SK-N-SH treated with all-trans-retinoic acid at 6 μM for 48 hours (cell line): ENCODE results near the gene PPARGC1A.

Experiments
- ATAC-seq: fragments of 200-7000 bp; cut with Tn5 transposase; 3 replicates; pipeline ENCODE4 v1.9.1; 2020; ENCODE audit warnings: mild to moderate bottlenecking, moderate library complexity
- ARNTL ChIP-seq: fragments of 450-650 bp; formaldehyde crosslinking; IDR thresholded peaks from 2 replicates; pipeline ENCODE4 v1.5.0; 2020; ENCODE audit warnings: low read depth, mild to moderate bottlenecking, moderate library complexity, borderline replicate concordance
- BACH2 ChIP-seq: fragments of 250-450 bp; sonication (Bioruptor Pico); IDR thresholded peaks from 2 replicates; pipeline ENCODE4 v1.9.0; 2021; ENCODE audit warnings: mild to moderate bottlenecking, borderline replicate concordance
- CSDC2 ChIP-seq: fragments of 250-450 bp; sonication (Bioruptor Pico); IDR thresholded peaks from 2 replicates; pipeline ENCODE4 v1.5.0; 2020; ENCODE audit warnings: mild to moderate bottlenecking, moderate library complexity
- ESRRG ChIP-seq: fragments of 250-450 bp; sonication (Bioruptor Pico); IDR thresholded peaks from 2 replicates; pipeline ENCODE4 v1.6.1; 2021; ENCODE audit warnings: mild to moderate bottlenecking
- GLIS3 ChIP-seq: fragments of 250-450 bp; sonication (Bioruptor Pico); IDR thresholded peaks from 2 replicates; pipeline ENCODE4 v1.5.0; 2020; ENCODE audit warnings: mild to moderate bottlenecking, moderate library complexity
- ISL1 ChIP-seq: fragments of 250-450 bp; sonication (Bioruptor Pico); IDR thresholded peaks from 2 replicates; pipeline ENCODE4 v2.1.2; 2022; ENCODE audit warnings: mild to moderate bottlenecking, moderate library complexity
- OSR1 ChIP-seq: fragments of 250-450 bp; sonication (Bioruptor Pico); IDR thresholded peaks from 2 replicates; pipeline ENCODE4 v1.8.0; 2022; ENCODE audit warnings: moderate library complexity, mild to moderate bottlenecking, inconsistent platforms
- RARB ChIP-seq: fragments of 250-450 bp; sonication (Bioruptor Pico); IDR thresholded peaks from 2 replicates; pipeline ENCODE4 v1.8.0; 2021; ENCODE audit warnings: mild to moderate bottlenecking, moderate library complexity
- SNAI2 ChIP-seq: fragments of 250-450 bp; sonication (Bioruptor Pico); IDR thresholded peaks from 2 replicates; pipeline ENCODE4 v1.5.0; 2020; ENCODE audit warnings: mild to moderate bottlenecking, moderate library complexity
- TCF4 ChIP-seq: fragments of 250-450 bp; sonication (Bioruptor Pico); IDR thresholded peaks from 2 replicates; pipeline ENCODE4 v1.8.0; 2021; ENCODE audit warnings: mild to moderate bottlenecking, moderate library complexity, borderline replicate concordance
- TOX ChIP-seq: fragments of 250-450 bp; sonication (Bioruptor Pico); IDR thresholded peaks from 2 replicates; pipeline ENCODE4 v1.8.0; 2021; ENCODE audit warnings: mild to moderate bottlenecking, moderate library complexity, borderline replicate concordance
- ZC3H10 ChIP-seq: fragments of 250-450 bp; sonication (Bioruptor Pico); IDR thresholded peaks from 2 replicates; pipeline ENCODE4 v1.5.1; 2021; ENCODE audit warnings: mild to moderate bottlenecking, moderate library complexity
- ZFP3 ChIP-seq: fragments of 250-450 bp; sonication (Bioruptor Pico); IDR thresholded peaks from 2 replicates; pipeline ENCODE4 v1.5.0; 2020; ENCODE audit warnings: mild to moderate bottlenecking, moderate library complexity
- ZFP30 ChIP-seq: fragments of 450-650 bp; formaldehyde crosslinking; IDR thresholded peaks from 2 replicates; pipeline ENCODE4 v1.5.0; 2022; ENCODE audit warnings: mild to moderate bottlenecking, moderate library complexity
- ZNF565 ChIP-seq: fragments of 450-650 bp; formaldehyde crosslinking; conservative IDR thresholded peaks from 2 replicates; pipeline ENCODE4 v1.5.0; 2020; ENCODE audit warnings: low read depth, mild to moderate bottlenecking, moderate library complexity
- ZNF70 ChIP-seq: fragments of 450-650 bp; formaldehyde crosslinking; IDR thresholded peaks from 2 replicates; pipeline ENCODE4 v1.5.0; 2020; ENCODE audit warnings: mild to moderate bottlenecking, moderate library complexity
- ZNF8 ChIP-seq: fragments of 450-650 bp; formaldehyde crosslinking; IDR thresholded peaks from 2 replicates; pipeline ENCODE4 v1.5.0; 2020; ENCODE audit warnings: mild to moderate bottlenecking, moderate library complexity
- TF ChIP-seq, protein P1 (sequence below): fragments of 250-450 bp; sonication (Bioruptor Pico); IDR thresholded peaks from 2 replicates; pipeline ENCODE4 v1.5.1; 2020; ENCODE audit warnings: low read depth, mild to moderate bottlenecking, moderate library complexity
- TF ChIP-seq, protein P2 (sequence below): fragments of 250-450 bp; sonication (Bioruptor Pico); IDR thresholded peaks from 2 replicates; pipeline ENCODE4 v1.8.0; 2020; ENCODE audit warnings: mild to moderate bottlenecking, moderate library complexity, borderline replicate concordance
- TF ChIP-seq, protein P3 (sequence below): fragments of 250-450 bp; sonication (Bioruptor Pico); IDR thresholded peaks from 2 replicates; pipeline ENCODE4 v1.5.1; 2021; ENCODE audit warnings: mild to moderate bottlenecking, moderate library complexity
- TF ChIP-seq, protein P4 (sequence below): fragments of 250-450 bp; sonication (Bioruptor Pico); IDR thresholded peaks from 2 replicates; pipeline ENCODE4 v1.5.0; 2020; ENCODE audit warnings: mild to moderate bottlenecking, moderate library complexity
- TF ChIP-seq, protein P5 (sequence below): fragments of 250-450 bp; sonication (Bioruptor Pico); IDR thresholded peaks from 2 replicates; pipeline ENCODE4 v1.8.0; 2021; ENCODE audit warnings: low read depth, mild to moderate bottlenecking, moderate library complexity, borderline replicate concordance

Gene PPARGC1A

DNA sequence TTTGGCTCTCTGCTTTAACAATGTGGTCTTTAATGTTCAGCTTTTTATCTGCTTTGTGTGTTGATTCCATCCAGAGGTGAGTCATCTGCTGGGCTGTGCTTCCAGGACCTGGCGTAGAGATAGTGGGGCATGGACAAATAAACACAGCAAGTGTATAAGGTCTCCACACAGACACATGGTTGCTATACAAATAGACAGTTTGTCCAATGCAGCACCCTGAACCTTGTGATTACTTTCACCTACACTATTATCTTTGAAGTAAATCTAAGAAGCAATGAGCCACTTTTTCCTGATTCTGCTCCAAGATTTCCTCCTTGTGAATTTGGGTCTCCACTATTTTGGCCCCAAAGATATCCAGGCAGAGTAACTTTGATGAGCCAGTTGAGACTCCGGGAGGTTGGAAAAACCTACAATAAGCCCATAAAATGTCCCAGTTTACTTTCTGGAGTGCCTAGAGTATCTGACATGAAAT, 12.1 kb downstream of the PPARGC1A start:
- TF ChIP-seq SNAI2 (no peak), ISL1 (peak; percentile 28; the same call in 1 of the 2 replicates), ZNF70 (CRISPR knock-in tag) (no peak)
- ATAC-seq, result no peak

DNA sequence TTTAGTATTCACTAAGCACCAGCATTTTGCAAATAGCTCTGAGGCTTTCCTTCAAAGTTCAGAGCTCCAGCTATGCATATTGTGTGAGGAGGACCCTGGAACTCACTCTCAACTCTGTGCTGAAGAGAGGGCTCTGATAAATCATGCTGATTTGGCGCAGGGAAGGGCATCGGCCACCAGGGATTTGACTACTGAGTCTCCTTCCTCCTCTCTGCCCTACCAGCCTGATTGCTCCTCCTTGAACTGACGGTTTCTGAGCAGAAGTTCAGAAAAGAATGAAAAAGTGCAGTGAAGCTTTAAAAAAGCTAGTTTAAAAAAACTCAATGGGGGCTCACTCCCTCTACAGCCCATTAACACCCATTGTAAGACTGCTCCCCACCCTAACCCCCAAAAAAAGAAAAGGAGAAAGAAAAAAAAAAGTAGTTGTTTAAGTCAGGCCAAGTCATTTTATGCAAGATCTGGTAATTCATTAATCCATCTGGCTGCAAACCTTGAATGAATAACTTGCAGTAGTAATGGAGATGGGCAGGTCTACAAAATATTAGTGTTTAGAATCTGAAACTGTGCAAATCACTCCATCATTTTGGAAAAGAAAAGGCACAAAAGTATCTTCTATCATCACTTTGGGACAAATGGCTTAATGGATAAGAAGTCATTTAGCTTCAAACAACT, 13.3 kb downstream of the PPARGC1A start:
- TF ChIP-seq ZFP30 (CRISPR knock-in tag), result no peak
- no peak for TF ChIP-seq SNAI2
- TF ChIP-seq OSR1, result no peak
- no peak for TF ChIP-seq ZNF565 (CRISPR knock-in tag)
- TF ChIP-seq CSDC2 (CRISPR knock-in tag), result no peak
- TF ChIP-seq ESRRG (CRISPR knock-in tag), result no peak
- TF ChIP-seq, protein P1, sequence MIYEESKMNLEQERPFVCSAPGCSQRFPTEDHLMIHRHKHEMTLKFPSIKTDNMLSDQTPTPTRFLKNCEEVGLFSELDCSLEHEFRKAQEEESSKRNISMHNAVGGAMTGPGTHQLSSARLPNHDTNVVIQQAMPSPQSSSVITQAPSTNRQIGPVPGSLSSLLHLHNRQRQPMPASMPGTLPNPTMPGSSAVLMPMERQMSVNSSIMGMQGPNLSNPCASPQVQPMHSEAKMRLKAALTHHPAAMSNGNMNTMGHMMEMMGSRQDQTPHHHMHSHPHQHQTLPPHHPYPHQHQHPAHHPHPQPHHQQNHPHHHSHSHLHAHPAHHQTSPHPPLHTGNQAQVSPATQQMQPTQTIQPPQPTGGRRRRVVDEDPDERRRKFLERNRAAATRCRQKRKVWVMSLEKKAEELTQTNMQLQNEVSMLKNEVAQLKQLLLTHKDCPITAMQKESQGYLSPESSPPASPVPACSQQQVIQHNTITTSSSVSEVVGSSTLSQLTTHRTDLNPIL, result no peak
- TF ChIP-seq ZFP3 (CRISPR knock-in tag), result no peak
- no peak for TF ChIP-seq RARB
- TF ChIP-seq, protein P2, sequence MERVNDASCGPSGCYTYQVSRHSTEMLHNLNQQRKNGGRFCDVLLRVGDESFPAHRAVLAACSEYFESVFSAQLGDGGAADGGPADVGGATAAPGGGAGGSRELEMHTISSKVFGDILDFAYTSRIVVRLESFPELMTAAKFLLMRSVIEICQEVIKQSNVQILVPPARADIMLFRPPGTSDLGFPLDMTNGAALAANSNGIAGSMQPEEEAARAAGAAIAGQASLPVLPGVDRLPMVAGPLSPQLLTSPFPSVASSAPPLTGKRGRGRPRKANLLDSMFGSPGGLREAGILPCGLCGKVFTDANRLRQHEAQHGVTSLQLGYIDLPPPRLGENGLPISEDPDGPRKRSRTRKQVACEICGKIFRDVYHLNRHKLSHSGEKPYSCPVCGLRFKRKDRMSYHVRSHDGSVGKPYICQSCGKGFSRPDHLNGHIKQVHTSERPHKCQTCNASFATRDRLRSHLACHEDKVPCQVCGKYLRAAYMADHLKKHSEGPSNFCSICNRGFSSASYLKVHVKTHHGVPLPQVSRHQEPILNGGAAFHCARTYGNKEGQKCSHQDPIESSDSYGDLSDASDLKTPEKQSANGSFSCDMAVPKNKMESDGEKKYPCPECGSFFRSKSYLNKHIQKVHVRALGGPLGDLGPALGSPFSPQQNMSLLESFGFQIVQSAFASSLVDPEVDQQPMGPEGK, result no peak
- no peak for TF ChIP-seq GLIS3 (CRISPR knock-in tag)
- no peak for TF ChIP-seq BACH2 (CRISPR knock-in tag)
- no peak for TF ChIP-seq TOX (CRISPR knock-in tag)
- TF ChIP-seq, protein P3, sequence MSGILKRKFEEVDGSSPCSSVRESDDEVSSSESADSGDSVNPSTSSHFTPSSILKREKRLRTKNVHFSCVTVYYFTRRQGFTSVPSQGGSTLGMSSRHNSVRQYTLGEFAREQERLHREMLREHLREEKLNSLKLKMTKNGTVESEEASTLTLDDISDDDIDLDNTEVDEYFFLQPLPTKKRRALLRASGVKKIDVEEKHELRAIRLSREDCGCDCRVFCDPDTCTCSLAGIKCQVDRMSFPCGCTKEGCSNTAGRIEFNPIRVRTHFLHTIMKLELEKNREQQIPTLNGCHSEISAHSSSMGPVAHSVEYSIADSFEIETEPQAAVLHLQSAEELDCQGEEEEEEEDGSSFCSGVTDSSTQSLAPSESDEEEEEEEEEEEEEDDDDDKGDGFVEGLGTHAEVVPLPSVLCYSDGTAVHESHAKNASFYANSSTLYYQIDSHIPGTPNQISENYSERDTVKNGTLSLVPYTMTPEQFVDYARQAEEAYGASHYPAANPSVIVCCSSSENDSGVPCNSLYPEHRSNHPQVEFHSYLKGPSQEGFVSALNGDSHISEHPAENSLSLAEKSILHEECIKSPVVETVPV (CRISPR knock-in tag), result no peak
- TF ChIP-seq, protein P4, sequence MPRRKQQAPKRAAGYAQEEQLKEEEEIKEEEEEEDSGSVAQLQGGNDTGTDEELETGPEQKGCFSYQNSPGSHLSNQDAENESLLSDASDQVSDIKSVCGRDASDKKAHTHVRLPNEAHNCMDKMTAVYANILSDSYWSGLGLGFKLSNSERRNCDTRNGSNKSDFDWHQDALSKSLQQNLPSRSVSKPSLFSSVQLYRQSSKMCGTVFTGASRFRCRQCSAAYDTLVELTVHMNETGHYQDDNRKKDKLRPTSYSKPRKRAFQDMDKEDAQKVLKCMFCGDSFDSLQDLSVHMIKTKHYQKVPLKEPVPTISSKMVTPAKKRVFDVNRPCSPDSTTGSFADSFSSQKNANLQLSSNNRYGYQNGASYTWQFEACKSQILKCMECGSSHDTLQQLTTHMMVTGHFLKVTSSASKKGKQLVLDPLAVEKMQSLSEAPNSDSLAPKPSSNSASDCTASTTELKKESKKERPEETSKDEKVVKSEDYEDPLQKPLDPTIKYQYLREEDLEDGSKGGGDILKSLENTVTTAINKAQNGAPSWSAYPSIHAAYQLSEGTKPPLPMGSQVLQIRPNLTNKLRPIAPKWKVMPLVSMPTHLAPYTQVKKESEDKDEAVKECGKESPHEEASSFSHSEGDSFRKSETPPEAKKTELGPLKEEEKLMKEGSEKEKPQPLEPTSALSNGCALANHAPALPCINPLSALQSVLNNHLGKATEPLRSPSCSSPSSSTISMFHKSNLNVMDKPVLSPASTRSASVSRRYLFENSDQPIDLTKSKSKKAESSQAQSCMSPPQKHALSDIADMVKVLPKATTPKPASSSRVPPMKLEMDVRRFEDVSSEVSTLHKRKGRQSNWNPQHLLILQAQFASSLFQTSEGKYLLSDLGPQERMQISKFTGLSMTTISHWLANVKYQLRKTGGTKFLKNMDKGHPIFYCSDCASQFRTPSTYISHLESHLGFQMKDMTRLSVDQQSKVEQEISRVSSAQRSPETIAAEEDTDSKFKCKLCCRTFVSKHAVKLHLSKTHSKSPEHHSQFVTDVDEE (CRISPR knock-in tag), result no peak
- TF ChIP-seq ZC3H10 (CRISPR knock-in tag), result no peak
- TF ChIP-seq TCF4 (CRISPR knock-in tag), result no peak
- TF ChIP-seq ISL1, result no peak
- TF ChIP-seq ARNTL (CRISPR knock-in tag), result no peak
- TF ChIP-seq ZNF70 (CRISPR knock-in tag), result no peak
- ATAC-seq, result no peak

DNA sequence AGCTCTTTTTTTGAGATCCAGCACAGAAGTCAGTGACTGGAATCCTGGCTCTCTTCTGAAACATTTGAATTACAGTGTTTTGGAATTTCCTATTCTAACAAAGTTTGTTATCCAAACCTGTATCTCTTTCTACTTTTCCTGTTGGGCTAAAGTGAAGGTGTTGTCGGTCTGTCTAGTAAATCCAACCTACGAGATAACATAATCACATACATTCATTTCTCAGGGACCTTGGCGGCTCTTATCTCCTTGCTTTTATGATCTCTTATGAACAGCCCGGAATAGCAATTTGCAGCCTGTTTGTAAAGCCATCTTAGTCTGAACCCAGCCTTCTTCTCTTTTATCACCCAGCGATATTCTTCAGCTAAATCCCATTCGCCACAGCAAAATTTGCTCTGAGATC, 14.5 kb downstream of the PPARGC1A start:
- ATAC-seq, result no peak
- TF ChIP-seq SNAI2 (no peak), TCF4 (CRISPR knock-in tag) (no peak), ARNTL (CRISPR knock-in tag) (no peak), ZFP30 (CRISPR knock-in tag) (no peak), RARB (no peak), OSR1 (no peak), CSDC2 (CRISPR knock-in tag) (no peak), ZC3H10 (CRISPR knock-in tag) (no peak), GLIS3 (CRISPR knock-in tag) (no peak), ZNF565 (CRISPR knock-in tag) (no peak), ZNF8 (no peak)
- TF ChIP-seq, protein P1, result no peak
- TF ChIP-seq, protein P5, sequence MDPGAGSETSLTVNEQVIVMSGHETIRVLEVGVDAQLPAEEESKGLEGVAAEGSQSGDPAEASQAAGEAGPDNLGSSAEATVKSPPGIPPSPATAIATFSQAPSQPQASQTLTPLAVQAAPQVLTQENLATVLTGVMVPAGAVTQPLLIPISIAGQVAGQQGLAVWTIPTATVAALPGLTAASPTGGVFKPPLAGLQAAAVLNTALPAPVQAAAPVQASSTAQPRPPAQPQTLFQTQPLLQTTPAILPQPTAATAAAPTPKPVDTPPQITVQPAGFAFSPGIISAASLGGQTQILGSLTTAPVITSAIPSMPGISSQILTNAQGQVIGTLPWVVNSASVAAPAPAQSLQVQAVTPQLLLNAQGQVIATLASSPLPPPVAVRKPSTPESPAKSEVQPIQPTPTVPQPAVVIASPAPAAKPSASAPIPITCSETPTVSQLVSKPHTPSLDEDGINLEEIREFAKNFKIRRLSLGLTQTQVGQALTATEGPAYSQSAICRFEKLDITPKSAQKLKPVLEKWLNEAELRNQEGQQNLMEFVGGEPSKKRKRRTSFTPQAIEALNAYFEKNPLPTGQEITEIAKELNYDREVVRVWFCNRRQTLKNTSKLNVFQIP (CRISPR knock-in tag), result no peak
- TF ChIP-seq, protein P4 (CRISPR knock-in tag), result no peak
